ENCODE data around the gene TMPRSS13.

The TMPRSS13 gene

GRCh38 chr11:117917591-117918151, 11.5 kb downstream of the TMPRSS13 start:
- no peak overlapping the region for H3K9ac ChIP-seq (ENCODE audit: low read length)
- H3K4me1 ChIP-seq (ENCODE audit: control insufficient read depth, low read depth, low read length), result no peaks in the 10 kb centered on the region
- no peak overlapping the region for H3K4ac ChIP-seq (ENCODE audit: low read depth, low read length)
- no peak overlapping the region for H2BK5ac ChIP-seq (ENCODE audit: low read length)
- no CpG with 5 or more reads among the region's 5 CpGs for WGBS (ENCODE audit: extremely low coverage, insufficient coverage, low lambda C conversion rate)
- H3K79me1 ChIP-seq (ENCODE audit: low read length), result no peaks in the 10 kb centered on the region
- no peak overlapping the region for H4K8ac ChIP-seq (ENCODE audit: low read depth, low read length)
- no peak overlapping the region for H3K56ac ChIP-seq (ENCODE audit: low read length)
- H3K4me3 ChIP-seq (ENCODE audit: low read length), result no peak overlapping the region
- H3K27ac ChIP-seq (ENCODE audit: low read depth, low read length), result no peak overlapping the region
- H2BK120ac ChIP-seq (ENCODE audit: low read depth, low read length), result no peak overlapping the region
- no peak overlapping the region for H4K5ac ChIP-seq (ENCODE audit: low read length)
- no peak overlapping the region for H2BK15ac ChIP-seq (replicated peaks; ENCODE audit: low read depth)
- no peak overlapping the region for H3K18ac ChIP-seq (ENCODE audit: low read length)
- H3K23ac ChIP-seq (ENCODE audit: low read length), result no peak overlapping the region
- H3K36me3 ChIP-seq (ENCODE audit: control insufficient read depth, insufficient read depth, low read length), result no peaks in the 10 kb centered on the region
- no peaks in the 10 kb centered on the region for H3K27me3 ChIP-seq (ENCODE audit: insufficient read depth, low read length, poor library complexity)
- no peak for DNase-seq
- H2AK5ac ChIP-seq (ENCODE audit: low read length), result no peak overlapping the region
- H3K4me2 ChIP-seq (ENCODE audit: low read length), result no peak overlapping the region
- no peaks in the 10 kb centered on the region for H3K79me2 ChIP-seq (ENCODE audit: control insufficient read depth, insufficient read depth, low read length)

DNA sequence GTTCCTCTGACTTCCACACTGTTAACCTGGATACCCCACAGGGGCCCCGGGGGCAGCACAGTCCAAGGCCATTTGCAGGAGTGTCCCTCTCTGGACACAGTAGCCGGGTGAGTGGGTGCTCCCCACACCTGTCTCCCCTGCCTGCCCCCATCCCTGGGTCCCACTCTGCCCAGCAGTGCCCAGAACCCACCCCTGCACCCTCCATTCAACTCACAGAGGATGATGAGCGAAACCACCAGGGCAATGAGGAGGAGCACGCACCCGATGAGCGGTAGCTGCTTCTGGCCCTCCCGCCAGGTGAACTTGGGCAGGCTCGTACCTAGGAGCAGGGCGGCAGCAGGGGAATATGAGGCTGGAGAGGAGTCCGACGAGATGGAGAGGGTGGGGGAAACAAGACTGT, 12.2 kb downstream of the TMPRSS13 start:
- Histone ChIP-seq H3K27me3 (ENCODE audit: insufficient read depth, low read length, poor library complexity) (no peaks in the 10 kb centered on the region), H2BK5ac (ENCODE audit: low read length) (no peak overlapping the region), H3K4me3 (ENCODE audit: low read length) (no peak overlapping the region), H3K4me2 (ENCODE audit: low read length) (no peak overlapping the region), H3K23ac (ENCODE audit: low read length) (no peak overlapping the region), H3K56ac (ENCODE audit: low read length) (no peak overlapping the region), H2AK5ac (ENCODE audit: low read length) (no peak overlapping the region), H3K36me3 (ENCODE audit: control insufficient read depth, insufficient read depth, low read length) (no peaks in the 10 kb centered on the region), H3K79me1 (ENCODE audit: low read length) (no peaks in the 10 kb centered on the region), H3K27ac (ENCODE audit: low read depth, low read length) (no peak overlapping the region), H2BK15ac (replicated peaks; ENCODE audit: low read depth) (no peak overlapping the region), H2BK120ac (ENCODE audit: low read depth, low read length) (no peak overlapping the region), H3K18ac (ENCODE audit: low read length) (no peak overlapping the region), H3K4ac (ENCODE audit: low read depth, low read length) (no peak overlapping the region), H4K5ac (ENCODE audit: low read length) (no peak overlapping the region), H4K8ac (ENCODE audit: low read depth, low read length) (no peak overlapping the region), H3K79me2 (ENCODE audit: control insufficient read depth, insufficient read depth, low read length) (no peaks in the 10 kb centered on the region), H3K4me1 (ENCODE audit: control insufficient read depth, low read depth, low read length) (no peaks in the 10 kb centered on the region), H3K9ac (ENCODE audit: low read length) (no peak overlapping the region)
- no peak for DNase-seq
- WGBS (ENCODE audit: extremely low coverage, insufficient coverage, low lambda C conversion rate), result no CpG with 5 or more reads among the region's 11 CpGs

GRCh38 chr11:117915672-117916235, 13.4 kb downstream of the TMPRSS13 start:
- no peak overlapping the region for H3K4me3 ChIP-seq (ENCODE audit: low read length)
- no peak overlapping the region for H3K4me2 ChIP-seq (ENCODE audit: low read length)
- H2BK120ac ChIP-seq (ENCODE audit: low read depth, low read length), result no peak overlapping the region
- no peaks in the 10 kb centered on the region for H3K4me1 ChIP-seq (ENCODE audit: control insufficient read depth, low read depth, low read length)
- H3K79me1 ChIP-seq (ENCODE audit: low read length), result no peaks in the 10 kb centered on the region
- no peak overlapping the region for H2BK15ac ChIP-seq (replicated peaks; ENCODE audit: low read depth)
- H2BK5ac ChIP-seq (ENCODE audit: low read length), result no peak overlapping the region
- H3K9ac ChIP-seq (ENCODE audit: low read length), result no peak overlapping the region
- no peaks in the 10 kb centered on the region for H3K79me2 ChIP-seq (ENCODE audit: control insufficient read depth, insufficient read depth, low read length)
- H3K23ac ChIP-seq (ENCODE audit: low read length), result no peak overlapping the region
- no peak overlapping the region for H2AK5ac ChIP-seq (ENCODE audit: low read length)
- DNase-seq, result no peak
- no peaks in the 10 kb centered on the region for H3K36me3 ChIP-seq (ENCODE audit: control insufficient read depth, insufficient read depth, low read length)
- no peak overlapping the region for H4K5ac ChIP-seq (ENCODE audit: low read length)
- no peak overlapping the region for H3K27ac ChIP-seq (ENCODE audit: low read depth, low read length)
- no peaks in the 10 kb centered on the region for H3K27me3 ChIP-seq (ENCODE audit: insufficient read depth, low read length, poor library complexity)
- no peak overlapping the region for H3K4ac ChIP-seq (ENCODE audit: low read depth, low read length)
- no peak overlapping the region for H3K56ac ChIP-seq (ENCODE audit: low read length)
- no peak overlapping the region for H4K8ac ChIP-seq (ENCODE audit: low read depth, low read length)
- H3K18ac ChIP-seq (ENCODE audit: low read length), result no peak overlapping the region
- WGBS (ENCODE audit: extremely low coverage, insufficient coverage, low lambda C conversion rate), result no CpG with 5 or more reads among the region's 9 CpGs

DNA sequence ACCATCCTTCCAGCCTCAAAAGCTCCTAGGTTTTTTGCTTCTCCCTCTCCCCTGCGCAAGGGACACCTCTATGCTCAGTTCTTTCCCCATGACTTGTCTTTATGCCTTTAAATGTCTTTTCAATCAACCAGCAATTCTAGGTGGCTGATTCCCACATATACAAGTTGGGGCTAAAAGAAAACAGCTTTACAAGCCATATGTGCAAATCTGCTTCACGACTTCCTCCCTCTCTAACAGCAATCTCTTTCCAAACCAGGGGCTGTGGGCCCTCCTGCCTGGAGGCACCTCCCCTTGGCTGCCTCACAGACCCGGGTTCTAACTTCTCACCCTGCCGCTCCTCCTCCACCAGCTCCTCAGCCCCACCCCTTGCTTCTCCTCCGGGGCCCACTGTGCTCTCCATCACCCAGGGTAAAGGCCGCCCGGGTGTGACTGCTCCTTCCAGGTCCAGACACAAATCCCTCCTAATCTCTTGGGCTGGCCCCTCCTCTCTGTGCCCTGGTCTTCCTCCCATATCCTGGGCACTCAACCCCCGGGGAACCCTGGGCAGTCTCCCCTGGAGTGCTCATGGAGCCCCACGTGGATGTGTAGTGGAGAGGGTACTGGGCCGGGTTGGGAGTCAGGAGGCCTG, 14.1 kb downstream of the TMPRSS13 start:
- no peak for DNase-seq
- H3K79me2 ChIP-seq (ENCODE audit: control insufficient read depth, insufficient read depth, low read length), result no peaks in the 10 kb centered on the region
- H3K27me3 ChIP-seq (ENCODE audit: insufficient read depth, low read length, poor library complexity), result no peaks in the 10 kb centered on the region
- no peak overlapping the region for H2AK5ac ChIP-seq (ENCODE audit: low read length)
- no peak overlapping the region for H2BK5ac ChIP-seq (ENCODE audit: low read length)
- no peak overlapping the region for H2BK15ac ChIP-seq (replicated peaks; ENCODE audit: low read depth)
- H3K4me1 ChIP-seq (ENCODE audit: control insufficient read depth, low read depth, low read length), result no peaks in the 10 kb centered on the region
- no CpG with 5 or more reads among the region's 10 CpGs for WGBS (ENCODE audit: extremely low coverage, insufficient coverage, low lambda C conversion rate)
- H4K5ac ChIP-seq (ENCODE audit: low read length), result no peak overlapping the region
- H3K4me3 ChIP-seq (ENCODE audit: low read length), result no peak overlapping the region
- H3K9ac ChIP-seq (ENCODE audit: low read length), result no peak overlapping the region
- H3K56ac ChIP-seq (ENCODE audit: low read length), result no peak overlapping the region
- H4K8ac ChIP-seq (ENCODE audit: low read depth, low read length), result no peak overlapping the region
- no peak overlapping the region for H2BK120ac ChIP-seq (ENCODE audit: low read depth, low read length)
- no peak overlapping the region for H3K27ac ChIP-seq (ENCODE audit: low read depth, low read length)
- H3K4me2 ChIP-seq (ENCODE audit: low read length), result no peak overlapping the region
- no peak overlapping the region for H3K18ac ChIP-seq (ENCODE audit: low read length)
- H3K36me3 ChIP-seq (ENCODE audit: control insufficient read depth, insufficient read depth, low read length), result no peaks in the 10 kb centered on the region
- no peak overlapping the region for H3K23ac ChIP-seq (ENCODE audit: low read length)
- no peak overlapping the region for H3K4ac ChIP-seq (ENCODE audit: low read depth, low read length)
- no peaks in the 10 kb centered on the region for H3K79me1 ChIP-seq (ENCODE audit: low read length)

DNA sequence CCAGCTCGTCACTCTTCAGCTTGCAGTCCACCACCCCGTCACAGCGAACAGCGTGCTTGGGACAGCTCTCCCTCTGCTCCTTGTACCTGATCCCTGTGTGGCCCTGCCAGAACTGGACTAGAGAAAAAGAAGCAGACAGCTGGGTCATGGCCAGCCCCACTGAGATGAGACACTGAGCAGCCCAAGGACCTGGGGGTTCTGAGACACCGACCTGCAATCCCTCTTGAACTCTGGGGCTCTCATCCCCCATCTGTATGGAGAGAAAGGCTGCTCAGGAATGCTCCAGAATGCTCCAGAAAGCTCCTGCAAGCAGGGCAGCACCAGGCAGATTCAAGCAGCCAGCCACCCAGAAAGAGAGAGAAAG, 14.8 kb downstream of the TMPRSS13 start:
- no peak overlapping the region for H2BK5ac ChIP-seq (ENCODE audit: low read length)
- H3K27ac ChIP-seq (ENCODE audit: low read depth, low read length), result no peak overlapping the region
- no peak overlapping the region for H3K4me2 ChIP-seq (ENCODE audit: low read length)
- H3K27me3 ChIP-seq (ENCODE audit: insufficient read depth, low read length, poor library complexity), result no peaks in the 10 kb centered on the region
- no peak overlapping the region for H4K5ac ChIP-seq (ENCODE audit: low read length)
- no peak overlapping the region for H3K18ac ChIP-seq (ENCODE audit: low read length)
- no peak overlapping the region for H3K56ac ChIP-seq (ENCODE audit: low read length)
- H4K8ac ChIP-seq (ENCODE audit: low read depth, low read length), result no peak overlapping the region
- no peak overlapping the region for H3K4ac ChIP-seq (ENCODE audit: low read depth, low read length)
- no peak overlapping the region for H2BK15ac ChIP-seq (replicated peaks; ENCODE audit: low read depth)
- WGBS (ENCODE audit: extremely low coverage, insufficient coverage, low lambda C conversion rate), result no CpG with 5 or more reads among the region's 5 CpGs
- H3K36me3 ChIP-seq (ENCODE audit: control insufficient read depth, insufficient read depth, low read length), result no peaks in the 10 kb centered on the region
- H3K4me1 ChIP-seq (ENCODE audit: control insufficient read depth, low read depth, low read length), result no peaks in the 10 kb centered on the region
- no peak overlapping the region for H2AK5ac ChIP-seq (ENCODE audit: low read length)
- no peak overlapping the region for H2BK120ac ChIP-seq (ENCODE audit: low read depth, low read length)
- no peaks in the 10 kb centered on the region for H3K79me1 ChIP-seq (ENCODE audit: low read length)
- DNase-seq, result no peak
- H3K23ac ChIP-seq (ENCODE audit: low read length), result no peak overlapping the region
- no peak overlapping the region for H3K9ac ChIP-seq (ENCODE audit: low read length)
- H3K4me3 ChIP-seq (ENCODE audit: low read length), result no peak overlapping the region
- H3K79me2 ChIP-seq (ENCODE audit: control insufficient read depth, insufficient read depth, low read length), result no peaks in the 10 kb centered on the region
